Stimulated activated CD8-positive, alpha-beta memory T cell treated with anti-CD3 and anti-CD28 coated beads, Interleukin-15, amount 100 ng/mL, for 4 hours (primary cell): Measurements from ENCODE around the gene ZRANB3.
"Not testable (repeated sequence)": the region's sequence is repeated elsewhere in the genome, so short reads cannot be mapped to it uniquely, and the experiment has no call there.

Experiments used
- DNase-seq, 2 donors: peaks; one replicate each; pipeline ENCODE4 v3.0.0-alpha.2; 2020; ENCODE audit warnings: low read depth in 2 of 2

ZRANB3 gene

GRCh38 chr2:135320465-135321355 lies 210.3 kb downstream of the ZRANB3 start:
- DNase-seq, result no peak

DNA sequence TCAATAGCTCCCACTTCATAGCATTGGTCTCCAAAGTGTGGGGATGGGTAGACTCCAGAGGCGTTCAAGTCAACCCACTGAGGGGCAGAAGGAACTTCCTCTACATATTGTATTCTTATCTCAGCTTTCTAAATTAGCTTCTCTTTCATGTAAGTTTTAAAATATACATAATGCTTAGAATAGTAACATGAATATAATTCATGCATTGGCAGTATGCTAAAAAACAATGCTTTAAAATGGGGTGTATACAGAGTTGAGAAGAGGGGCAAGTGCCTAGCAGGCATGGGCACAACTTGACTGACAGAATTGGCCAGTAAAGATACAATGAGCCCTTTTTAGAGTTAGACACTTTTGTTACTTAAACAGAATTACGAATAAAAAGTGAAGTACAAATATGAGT lies 212.2 kb downstream of the ZRANB3 start:
- no peak for DNase-seq

DNA sequence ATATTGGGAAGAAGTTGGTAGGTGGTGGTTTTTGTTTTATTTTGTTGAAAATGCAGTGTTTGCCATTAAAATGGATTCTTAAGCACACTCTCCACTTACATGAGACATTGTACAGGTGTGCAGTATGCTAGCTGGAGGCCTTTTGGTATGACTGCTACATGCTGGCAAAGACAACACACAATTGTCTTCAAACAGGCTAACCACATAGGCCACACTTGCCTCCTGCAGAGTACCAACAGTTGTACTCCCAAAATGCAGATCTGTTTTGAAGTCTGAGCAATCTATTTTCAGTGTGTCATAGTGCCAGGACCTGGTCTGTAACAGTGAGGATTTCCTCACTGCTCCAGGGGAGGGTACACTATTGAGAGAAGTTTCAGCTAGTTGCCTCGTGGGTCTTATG lies 213.6 kb downstream of the ZRANB3 start:
- DNase-seq, result no peak

DNA sequence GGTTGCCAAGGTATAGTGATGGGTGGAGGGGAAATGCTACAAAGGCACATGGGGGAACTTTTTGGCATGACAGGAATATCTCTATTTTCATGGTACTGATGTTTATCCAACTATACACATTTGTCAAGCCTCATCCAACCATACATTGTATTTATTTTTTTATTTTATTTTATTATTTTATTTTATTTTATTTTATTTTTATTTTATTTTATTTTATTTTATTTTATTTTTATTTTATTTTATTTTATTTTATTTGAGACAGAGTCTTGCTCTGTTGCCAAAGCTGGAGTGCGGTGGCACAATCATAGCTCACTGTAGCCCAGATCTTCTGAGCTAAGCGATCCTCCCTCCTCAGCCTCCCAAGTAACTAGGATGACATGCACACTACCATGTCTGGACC lies 219.1 kb downstream of the ZRANB3 start:
- no peak for DNase-seq

DNA sequence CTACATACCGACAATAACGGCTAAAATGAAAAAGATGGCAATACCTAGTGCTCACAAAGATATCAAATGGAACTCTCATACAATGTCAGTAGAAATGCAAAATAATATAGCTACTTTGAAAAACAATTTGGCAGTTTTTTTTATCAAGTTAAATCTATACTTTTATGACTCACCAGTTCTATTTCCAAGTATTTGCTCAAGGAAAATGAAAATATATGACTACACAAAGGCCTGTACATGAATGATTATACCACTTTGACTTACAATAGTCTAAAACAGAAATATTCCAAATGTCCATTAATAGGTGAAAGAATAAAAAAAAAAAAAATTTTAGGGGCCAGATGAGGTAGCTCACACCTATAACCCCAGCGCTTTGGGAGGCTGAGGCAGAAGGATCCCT lies 219.8 kb downstream of the ZRANB3 start:
- no peak for DNase-seq

DNA sequence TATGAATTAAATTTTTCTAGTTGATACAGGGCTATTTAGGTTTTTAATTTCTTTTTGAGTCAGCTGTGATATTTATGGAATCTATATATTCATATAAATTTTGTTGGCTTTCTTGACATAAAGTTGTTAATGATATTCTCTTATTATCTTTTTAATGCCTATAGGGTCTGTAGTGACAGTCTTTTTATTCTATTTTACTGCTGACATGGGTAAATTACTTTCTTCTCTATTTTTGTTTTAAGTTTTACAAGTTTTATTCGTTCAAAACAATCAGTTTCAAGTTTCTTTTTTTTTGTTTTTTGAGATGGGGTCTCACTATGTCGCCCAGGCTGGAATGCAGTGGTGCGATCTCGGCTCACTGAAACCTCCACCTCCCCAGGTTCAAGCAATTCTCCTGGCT lies 226.3 kb downstream of the ZRANB3 start:
- DNase-seq, result no peak

GRCh38 chr2:135299658-135300244 lies 231.3 kb downstream of the ZRANB3 start:
- no peak for DNase-seq

- DNase-seq, result no peak
These were observed 231.9 kb downstream of the ZRANB3 start for GRCh38 chr2:135299165-135299564.

DNA sequence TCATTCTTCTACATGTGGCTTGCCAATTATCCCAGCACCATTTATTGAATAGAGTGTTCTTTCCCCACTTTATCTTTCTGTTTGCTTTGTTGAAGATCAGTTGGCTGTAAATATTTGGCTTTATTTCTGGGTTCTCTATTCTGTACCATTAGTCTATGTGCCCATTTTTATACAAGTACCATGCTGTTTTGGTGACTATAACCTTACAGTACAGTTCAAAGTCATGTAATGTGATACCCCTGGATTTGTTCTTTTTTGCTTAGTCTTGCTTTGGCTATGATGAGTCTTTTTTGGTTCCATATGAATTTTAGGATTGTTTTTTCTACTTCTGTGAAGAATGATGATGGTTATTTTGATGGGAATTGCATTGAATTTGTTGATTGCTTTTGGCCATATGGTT lies 243.9 kb downstream of the ZRANB3 start:
- DNase-seq, result not testable (repeated sequence)

- no peak for DNase-seq
These were observed 245.6 kb downstream of the ZRANB3 start for GRCh38 chr2:135285391-135285790.

DNA sequence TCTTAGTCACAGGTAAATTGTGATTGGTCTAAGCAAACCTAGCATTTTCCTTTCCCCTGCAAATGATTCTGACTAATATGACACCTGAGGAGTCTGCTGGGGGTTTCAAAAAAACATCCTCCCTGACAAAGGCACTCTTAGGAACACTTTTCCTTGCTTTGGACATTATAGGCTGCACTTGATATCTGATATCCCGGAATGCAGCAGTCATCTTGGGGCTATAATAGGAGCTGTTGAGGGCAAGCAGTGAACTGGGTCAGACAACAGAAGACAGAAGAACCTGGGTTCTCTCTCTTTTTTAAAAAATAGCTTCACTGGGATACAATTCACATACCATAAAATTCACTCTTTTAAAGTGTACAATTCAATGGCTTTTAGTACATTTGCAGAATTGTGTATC lies 249.6 kb downstream of the ZRANB3 start:
- no peak for DNase-seq

DNA sequence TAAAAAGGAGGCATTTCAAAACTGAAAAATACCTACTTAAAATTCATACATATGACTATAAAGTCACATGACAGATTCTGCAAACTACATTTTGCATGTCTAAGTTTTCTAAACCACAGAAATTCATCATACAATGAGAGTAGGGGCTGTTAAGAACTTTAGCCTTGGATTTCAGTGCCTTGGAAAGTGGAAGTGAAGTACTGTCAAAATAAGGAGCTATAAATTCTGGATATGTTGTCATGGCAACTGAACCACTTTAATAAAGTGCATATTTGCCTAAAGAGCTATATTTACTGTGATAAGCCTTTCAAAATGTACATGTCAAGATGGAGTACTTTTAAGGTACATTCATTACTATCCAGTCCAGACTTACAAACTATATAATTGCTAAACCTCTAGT lies 251.8 kb downstream of the ZRANB3 start:
- no peak for DNase-seq

DNA sequence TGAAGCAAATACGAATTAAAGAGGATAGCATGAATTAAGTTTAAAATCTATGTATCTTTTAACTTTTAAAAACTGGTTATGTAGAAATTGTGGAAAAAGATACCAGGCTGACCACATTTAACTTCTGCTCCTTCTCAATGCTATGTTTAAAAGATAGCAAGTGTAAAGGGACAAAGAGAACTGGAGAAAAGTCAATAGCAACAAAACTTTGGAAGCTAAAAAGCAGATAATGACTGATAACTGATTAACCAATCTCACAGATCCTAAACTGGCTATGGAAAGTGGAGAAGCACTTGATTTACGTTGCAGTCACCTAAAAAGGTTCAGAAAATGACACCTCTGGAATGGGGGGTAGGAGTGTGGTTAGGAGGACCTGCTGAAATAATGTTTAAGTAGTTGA lies 254.5 kb downstream of the ZRANB3 start:
- no peak for DNase-seq

DNA sequence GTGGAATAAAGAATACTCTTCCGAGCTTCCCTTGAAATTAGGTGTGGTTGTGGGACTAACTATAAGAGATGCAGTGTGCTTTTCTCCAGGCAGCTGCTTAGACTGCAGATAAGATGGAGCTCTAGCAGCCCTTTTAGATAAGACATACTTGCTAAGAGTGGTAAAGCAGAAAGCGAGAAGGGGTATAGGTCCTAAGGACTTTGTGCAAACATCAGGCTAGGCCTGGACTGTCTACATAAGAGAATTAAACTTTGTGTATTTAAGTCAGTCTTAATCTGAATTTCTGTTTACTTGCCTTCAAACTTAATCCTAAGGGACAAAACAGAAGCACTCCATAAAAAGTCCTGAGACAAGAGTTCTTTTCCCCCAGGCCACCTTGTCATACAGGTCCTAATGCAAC lies 260.0 kb downstream of the ZRANB3 start:
- DNase-seq, result no peak

DNA sequence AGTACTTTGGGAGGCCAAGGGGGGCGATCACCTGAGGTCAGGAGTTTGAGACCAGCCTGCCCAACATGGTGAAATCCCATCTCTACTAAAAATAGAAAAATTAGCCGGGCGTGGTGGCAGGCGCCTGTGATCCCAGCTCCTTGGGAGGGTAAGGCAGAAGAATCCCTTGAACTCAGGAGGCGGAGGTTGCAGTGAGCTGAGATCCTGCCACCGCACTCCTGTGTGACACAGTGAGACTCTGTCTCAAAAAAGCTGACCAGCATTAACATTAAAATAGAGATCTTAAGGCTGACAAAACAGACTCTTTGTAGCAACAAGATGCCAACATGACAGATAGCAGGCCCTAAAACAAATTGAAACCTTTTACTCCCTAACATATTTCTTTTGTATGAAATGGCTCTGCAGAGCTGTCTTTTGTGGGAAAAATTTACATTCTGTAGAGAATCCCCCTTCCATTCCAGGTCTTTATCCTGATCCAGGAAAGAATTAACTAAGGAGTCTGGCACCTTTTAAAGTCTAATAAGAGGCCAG lies 265.0 kb downstream of the ZRANB3 start:
- no peak for DNase-seq

DNA sequence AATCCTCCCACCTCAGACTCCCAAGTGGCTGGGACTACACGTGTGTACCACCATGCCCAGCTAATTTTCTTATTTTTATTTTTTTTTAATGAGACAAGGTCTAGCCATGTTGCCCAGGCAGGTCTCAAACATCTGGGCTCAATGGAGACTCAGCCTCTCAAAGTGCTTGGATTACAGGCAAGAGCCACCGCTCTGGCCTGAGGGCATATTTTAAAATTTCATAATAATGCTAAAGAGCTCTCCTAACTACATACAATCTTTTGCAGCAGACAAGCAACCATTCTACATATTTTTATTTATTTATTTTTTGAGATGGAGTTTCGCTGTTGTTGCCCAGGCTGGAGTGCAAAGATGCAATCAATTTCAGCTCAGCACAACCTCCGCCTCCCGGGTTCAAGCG lies 271.9 kb downstream of the ZRANB3 start:
- DNase-seq, result no peak

- no peak for DNase-seq
These were observed 272.8 kb downstream of the ZRANB3 start for GRCh38 chr2:135258193-135258592.

- DNase-seq, result no peak
These were observed 273.5 kb downstream of the ZRANB3 start for GRCh38 chr2:135257383-135258090.

GRCh38 chr2:135256531-135257260 lies 274.3 kb downstream of the ZRANB3 start:
- DNase-seq, result no peak

DNA sequence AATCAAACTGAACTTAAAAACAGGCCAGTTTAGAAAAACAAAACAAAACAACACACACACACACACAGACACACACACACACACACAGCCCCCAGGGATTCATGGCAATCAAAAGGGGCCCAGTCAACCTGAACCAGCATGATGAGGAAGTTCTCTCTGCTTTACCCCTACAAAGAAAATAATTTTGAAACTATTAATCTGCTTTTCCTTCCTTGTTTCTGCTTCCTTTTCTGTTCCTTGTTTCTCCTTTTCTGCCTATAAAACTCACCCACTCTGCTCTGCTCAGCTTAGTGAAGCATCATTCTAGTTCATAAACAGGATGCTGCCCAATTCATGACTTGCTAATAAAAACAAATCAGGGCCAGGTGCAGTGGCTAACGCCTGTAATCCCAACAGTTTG lies 275.8 kb downstream of the ZRANB3 start:
- DNase-seq, result no peak

GRCh38 chr2:135252805-135253458 lies 278.1 kb downstream of the ZRANB3 start:
- DNase-seq, result no peak
